Measurements from ENCODE around the gene YBX2.

DNA sequence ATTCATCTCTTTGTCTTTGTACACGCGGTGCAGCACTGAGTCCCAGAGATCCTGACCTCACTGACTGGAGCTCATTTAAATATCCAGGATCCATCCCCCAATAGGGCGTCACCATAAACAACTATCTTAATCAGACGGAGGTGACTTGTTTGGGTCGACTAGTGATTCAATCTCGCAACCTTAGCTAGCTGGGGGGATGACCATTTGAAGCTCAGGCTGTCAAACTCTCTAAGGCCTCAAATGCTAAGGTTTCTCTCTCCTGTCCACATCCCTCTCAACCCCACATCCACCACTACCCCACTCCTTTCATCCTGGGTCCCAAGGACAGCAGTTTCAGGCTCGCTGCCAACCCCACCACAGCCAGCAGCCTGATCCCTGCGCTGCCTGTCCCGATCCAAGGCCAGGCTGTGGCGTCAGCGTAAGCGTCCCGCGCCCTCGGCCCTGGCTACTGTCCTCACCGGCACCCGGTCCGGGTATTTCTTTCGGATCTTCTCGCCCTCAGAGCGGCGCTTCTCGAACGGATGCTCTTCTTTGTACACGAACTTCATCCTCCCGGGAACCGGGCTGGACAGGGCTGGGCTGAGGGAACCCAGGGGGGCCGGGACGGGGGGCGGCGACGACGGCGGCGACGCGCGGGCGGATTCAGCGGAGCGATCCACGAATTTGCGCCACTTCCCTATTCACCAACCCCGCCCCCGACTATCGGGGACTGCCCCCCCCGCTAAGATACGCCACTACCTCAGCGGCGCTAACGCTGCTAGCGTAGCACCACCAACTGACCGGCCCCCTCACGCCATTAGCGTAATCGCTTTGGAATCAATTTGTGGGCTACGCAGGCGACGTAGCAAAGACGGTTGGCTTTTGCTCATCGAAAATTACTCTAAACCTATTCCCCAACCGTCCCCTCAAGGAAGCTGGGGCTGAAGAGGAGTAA, 52.4 kb downstream of the YBX2 start, which contains the start of gene GABARAP:
- TF ChIP-seq, protein P1, sequence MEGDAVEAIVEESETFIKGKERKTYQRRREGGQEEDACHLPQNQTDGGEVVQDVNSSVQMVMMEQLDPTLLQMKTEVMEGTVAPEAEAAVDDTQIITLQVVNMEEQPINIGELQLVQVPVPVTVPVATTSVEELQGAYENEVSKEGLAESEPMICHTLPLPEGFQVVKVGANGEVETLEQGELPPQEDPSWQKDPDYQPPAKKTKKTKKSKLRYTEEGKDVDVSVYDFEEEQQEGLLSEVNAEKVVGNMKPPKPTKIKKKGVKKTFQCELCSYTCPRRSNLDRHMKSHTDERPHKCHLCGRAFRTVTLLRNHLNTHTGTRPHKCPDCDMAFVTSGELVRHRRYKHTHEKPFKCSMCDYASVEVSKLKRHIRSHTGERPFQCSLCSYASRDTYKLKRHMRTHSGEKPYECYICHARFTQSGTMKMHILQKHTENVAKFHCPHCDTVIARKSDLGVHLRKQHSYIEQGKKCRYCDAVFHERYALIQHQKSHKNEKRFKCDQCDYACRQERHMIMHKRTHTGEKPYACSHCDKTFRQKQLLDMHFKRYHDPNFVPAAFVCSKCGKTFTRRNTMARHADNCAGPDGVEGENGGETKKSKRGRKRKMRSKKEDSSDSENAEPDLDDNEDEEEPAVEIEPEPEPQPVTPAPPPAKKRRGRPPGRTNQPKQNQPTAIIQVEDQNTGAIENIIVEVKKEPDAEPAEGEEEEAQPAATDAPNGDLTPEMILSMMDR (IDR thresholded peaks at IDR 0.05), result peak in 1 of 6 experiments; percentile 9
- peak; percentile 57 to 85 for TF ChIP-seq POLR2A (IDR thresholded peaks at IDR 0.05)

Data from adrenal gland (tissue), 5 donors.